HCT116 (cell line): ENCODE measurements around the gene NAV1.

Source experiments
- ELF1 ChIP-seq: IDR thresholded peaks from 2 replicates; pipeline ENCODE4 v1.6.1; 2012; ENCODE audit warnings: low read depth, borderline replicate concordance
- MAX ChIP-seq: IDR thresholded peaks from 2 replicates; pipeline ENCODE4 v1.6.1; 2012
- TF ChIP-seq, protein P1 (sequence below), 3 experiments: fragments of 200-600 bp in 1 of 3; sonication (generic) in 1 of 3; IDR thresholded peaks in 2 of 3; conservative IDR thresholded peaks in 1 of 3; 2 replicates each; pipeline ENCODE4 v1.5.1; 2012 to 2017; ENCODE audit warnings: low read depth in 2 of 3, low read length in 2 of 3, antibody characterized with exemption in 1 of 3, borderline replicate concordance in 1 of 3, control low read depth in 1 of 3, mild to moderate bottlenecking in 1 of 3, mixed read lengths in 1 of 3, mixed run types in 1 of 3, moderate library complexity in 1 of 3; ENCODE audit not compliant: insufficient read depth in 1 of 3

GRCh38 chr1:201496296-201496690 lies 42.6 kb upstream of the NAV1 start:
- TF ChIP-seq, protein P1, sequence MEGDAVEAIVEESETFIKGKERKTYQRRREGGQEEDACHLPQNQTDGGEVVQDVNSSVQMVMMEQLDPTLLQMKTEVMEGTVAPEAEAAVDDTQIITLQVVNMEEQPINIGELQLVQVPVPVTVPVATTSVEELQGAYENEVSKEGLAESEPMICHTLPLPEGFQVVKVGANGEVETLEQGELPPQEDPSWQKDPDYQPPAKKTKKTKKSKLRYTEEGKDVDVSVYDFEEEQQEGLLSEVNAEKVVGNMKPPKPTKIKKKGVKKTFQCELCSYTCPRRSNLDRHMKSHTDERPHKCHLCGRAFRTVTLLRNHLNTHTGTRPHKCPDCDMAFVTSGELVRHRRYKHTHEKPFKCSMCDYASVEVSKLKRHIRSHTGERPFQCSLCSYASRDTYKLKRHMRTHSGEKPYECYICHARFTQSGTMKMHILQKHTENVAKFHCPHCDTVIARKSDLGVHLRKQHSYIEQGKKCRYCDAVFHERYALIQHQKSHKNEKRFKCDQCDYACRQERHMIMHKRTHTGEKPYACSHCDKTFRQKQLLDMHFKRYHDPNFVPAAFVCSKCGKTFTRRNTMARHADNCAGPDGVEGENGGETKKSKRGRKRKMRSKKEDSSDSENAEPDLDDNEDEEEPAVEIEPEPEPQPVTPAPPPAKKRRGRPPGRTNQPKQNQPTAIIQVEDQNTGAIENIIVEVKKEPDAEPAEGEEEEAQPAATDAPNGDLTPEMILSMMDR (IDR thresholded peaks at IDR 0.05 in 2 of 3, conservative IDR thresholded peaks at IDR 0.05 in 1 of 3; ENCODE audit: borderline replicate concordance in 1 of 3, insufficient read depth in 1 of 3, low read depth in 2 of 3, low read length in 2 of 3), result no peak
- no peak for TF ChIP-seq MAX
- no peak for TF ChIP-seq ELF1
